Measurements from ENCODE around the gene CYB5A.

CYB5A gene

DNA sequence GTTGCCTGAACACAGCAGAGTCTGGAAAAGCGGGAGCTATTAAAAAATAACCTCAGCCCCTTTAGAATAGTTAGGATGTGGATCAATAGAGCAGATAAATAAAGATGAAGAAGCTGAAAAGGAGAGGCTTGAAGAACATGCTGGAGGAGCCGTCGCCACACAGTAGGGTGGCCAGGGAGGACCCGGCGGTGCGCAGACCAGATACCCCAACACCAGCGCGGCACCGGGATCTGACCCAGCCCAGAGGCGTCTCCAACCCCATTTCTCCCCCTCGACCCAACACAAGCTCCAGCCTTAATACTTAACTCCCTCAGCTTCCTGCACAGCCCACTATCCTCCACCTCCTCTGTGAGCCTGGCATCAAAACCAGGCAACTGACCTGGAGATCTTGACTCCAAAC lies 16.0 kb downstream of the CYB5A start:
- DNase-seq = no peak

- DNase-seq = no peak
Observed at GRCh38 chr18:74274700-74275099, 17.1 kb downstream of the CYB5A start.

- DNase-seq = no peak
Observed at GRCh38 chr18:74273394-74273793, 18.4 kb downstream of the CYB5A start.

- no peak for DNase-seq
Observed at GRCh38 chr18:74271635-74272034, 20.1 kb downstream of the CYB5A start.

DNA sequence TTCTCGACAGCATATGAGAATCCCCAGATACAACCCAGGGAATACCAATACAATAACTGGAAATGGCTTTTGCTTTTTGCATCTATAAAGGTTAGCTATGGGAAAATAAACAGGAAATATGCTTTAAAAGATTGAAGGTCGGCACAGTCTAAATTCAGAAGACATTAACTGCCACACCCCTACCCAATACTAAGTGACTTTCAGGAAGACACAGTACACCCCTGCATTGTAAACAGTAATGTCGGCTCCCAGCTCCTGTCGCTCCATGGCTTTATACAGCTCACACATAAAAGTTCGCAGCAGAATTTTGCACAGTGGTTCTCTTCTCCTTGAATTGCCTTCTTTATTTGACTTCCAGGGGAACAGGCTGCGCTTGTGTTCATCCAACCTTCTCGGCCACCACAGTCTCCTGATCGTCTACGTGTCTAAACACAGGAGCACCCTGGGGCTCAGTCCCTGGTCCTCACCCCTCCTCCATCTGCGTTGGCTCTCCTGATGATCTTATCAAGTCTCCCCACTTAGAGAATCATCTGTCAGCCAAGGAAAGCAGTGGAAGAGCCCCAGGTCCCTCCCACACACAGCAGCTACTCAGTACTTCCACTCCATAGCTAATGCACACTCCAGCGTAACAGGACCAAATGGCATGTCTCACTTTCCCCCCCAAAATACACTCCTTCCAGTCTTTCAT lies 22.7 kb downstream of the CYB5A start:
- no peak for DNase-seq

- DNase-seq = no peak
Observed at GRCh38 chr18:74268175-74268574, 23.6 kb downstream of the CYB5A start.

- no peak for DNase-seq
Observed at GRCh38 chr18:74266161-74266560, 25.6 kb downstream of the CYB5A start.

GRCh38 chr18:74265546-74266098 lies 26.1 kb downstream of the CYB5A start:
- no peak for DNase-seq

GRCh38 chr18:74264303-74265020 lies 27.3 kb downstream of the CYB5A start:
- no peak for DNase-seq

GRCh38 chr18:74261053-74261713 lies 30.6 kb downstream of the CYB5A start:
- no peak for DNase-seq

- no peak for DNase-seq
Observed at GRCh38 chr18:74259347-74259746, 32.4 kb downstream of the CYB5A start.

- DNase-seq = no peak
Observed at GRCh38 chr18:74257083-74257482, 34.7 kb downstream of the CYB5A start.

- DNase-seq = no peak
Observed at GRCh38 chr18:74256190-74256589, 35.6 kb downstream of the CYB5A start.

DNA sequence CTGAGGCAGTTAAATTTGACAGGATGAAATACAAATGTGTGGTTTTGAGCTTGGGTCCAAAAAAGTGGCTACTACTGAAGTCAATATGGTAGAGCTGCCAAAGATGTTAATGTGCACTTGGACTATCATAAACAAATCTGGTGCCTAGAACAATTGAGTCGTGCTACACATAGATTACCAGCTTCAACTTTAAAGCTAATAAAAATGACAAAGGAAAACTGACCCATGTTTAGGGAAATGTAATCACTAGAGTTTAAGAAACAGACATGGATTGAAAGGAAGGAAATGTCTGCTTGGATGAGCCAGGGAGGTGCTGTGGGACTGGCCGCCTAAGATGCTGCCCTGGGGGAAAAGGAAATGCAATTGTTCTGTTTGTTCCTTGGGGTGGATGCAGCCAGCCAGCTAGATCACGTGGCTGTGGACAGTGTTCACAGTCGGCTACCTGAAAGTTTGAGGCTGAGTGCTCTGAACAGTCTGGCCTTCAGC lies 36.6 kb downstream of the CYB5A start:
- DNase-seq = no peak

- no peak for DNase-seq
Observed at GRCh38 chr18:74252039-74252395, 39.7 kb downstream of the CYB5A start.

DNA sequence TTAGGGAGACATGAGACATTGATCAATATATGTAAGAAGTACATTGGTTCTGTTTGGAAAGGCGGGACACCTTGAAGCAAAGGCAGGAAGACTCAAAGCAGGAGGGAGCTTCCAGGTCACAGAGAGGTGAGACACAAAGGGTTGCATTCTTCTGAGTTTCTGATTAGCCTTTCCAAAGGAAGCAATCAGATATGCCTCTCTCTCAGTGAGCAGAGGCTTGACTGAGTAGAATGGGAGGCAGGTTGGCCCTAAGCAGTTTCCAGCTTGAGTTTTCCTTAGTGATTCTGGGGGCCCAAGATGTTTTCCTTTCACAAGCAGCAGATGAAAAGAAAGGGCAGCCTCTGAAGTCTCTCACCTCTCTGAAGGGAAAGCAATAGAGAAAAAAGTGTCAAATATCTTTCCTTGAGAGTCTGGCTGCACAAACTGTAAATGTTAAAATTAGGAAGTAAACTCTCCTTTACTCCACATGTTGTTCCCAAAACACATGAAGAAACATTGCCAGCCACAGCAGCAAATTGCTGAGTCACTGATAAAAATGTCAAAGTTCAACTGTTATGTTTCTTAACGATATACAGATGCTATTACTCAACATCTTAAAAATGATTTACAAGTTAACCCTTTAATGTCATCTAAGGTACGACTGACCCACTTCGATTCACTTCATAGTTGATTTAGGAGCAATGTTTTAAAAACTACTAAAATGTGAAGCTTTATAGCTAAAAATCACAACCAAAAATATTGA lies 40.3 kb downstream of the CYB5A start:
- no peak for DNase-seq

- DNase-seq = no peak
Observed at GRCh38 chr18:74250131-74250530, 41.6 kb downstream of the CYB5A start.

GRCh38 chr18:74249181-74249968 lies 42.4 kb downstream of the CYB5A start:
- no peak for DNase-seq

DNA sequence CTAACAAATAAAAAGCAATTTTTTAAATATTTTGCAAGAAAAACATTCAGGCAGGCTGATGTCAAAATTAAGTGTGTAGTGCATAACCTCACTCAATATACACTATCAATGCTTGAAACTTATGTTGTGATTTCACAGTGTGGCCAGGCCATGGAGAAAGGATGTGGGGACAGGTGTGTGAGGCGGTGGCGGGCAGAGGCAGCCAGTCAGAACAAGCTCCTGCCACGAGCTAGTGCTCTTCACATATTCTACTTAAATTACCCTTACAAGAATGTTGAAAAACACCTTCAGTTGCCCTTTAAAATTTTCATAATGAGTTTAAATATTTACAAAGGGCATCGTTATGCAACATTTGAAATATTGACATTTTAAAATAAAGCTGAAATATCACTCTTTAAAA lies 43.2 kb downstream of the CYB5A start:
- DNase-seq = no peak

DNA sequence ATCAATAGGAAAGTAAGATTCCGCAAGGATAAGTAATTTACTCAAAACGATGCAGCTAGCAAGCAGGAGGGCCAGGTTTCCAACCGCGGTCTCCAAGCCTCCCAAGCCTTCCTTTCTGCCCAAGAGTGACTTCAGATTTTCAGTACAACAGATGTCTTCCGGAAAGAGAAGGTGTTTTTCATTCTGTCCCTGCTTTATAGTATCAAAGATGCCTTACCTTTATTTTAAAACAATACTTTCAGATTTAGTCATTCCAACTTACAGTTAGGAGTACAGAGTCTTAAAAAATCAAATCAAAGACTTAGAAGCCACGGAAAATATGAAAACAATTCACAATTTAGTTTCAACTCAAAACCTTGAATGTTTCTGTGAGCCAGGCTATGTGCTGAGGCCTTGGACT lies 43.6 kb downstream of the CYB5A start:
- no peak for DNase-seq

DNA sequence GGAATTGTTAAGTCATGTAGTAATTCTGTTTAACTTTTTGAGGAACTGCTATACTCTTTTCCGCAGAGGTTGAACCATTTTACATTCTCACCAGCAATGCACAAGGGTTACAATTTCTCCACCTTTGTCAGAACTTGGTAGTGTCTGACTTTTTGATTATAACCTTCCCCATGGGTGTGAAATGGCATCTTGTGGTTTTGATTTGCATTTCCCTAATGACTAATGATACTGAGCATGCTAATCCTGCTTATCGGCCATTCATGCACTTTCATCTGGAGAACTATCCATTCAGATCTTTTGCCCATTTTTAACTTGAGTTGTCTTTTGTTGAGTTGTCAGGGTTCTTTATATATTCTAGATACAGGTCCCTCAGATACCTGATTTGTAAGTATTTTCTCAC lies 47.2 kb downstream of the CYB5A start:
- DNase-seq = no peak

GRCh38 chr18:74243127-74243526 lies 48.6 kb downstream of the CYB5A start:
- no peak for DNase-seq

All from NCI-H187 (cell line).